Coronary artery (tissue), 2 donors: ENCODE data around the gene CCT6B.
"Not testable (repeated sequence)": the region's sequence is repeated elsewhere in the genome, so short reads cannot be mapped to it uniquely, and the experiment has no call there.

Experiments
- DNase-seq: peaks from one replicate; pipeline ENCODE4 v3.0.0-alpha.2; 2017; ENCODE audit warnings: low spot score
- H3K27ac ChIP-seq, 2 donors: fragments of 200-600 bp; sonication (generic); one replicate each; pipeline ENCODE4 v1.5.1; 2016 to 2019
- H3K4me3 ChIP-seq: fragments of 200-600 bp; sonication (generic); 2 replicates; pipeline ENCODE4 v1.5.1; 2016; ENCODE audit warnings: mild to moderate bottlenecking, moderate library complexity
- TF ChIP-seq, protein P1 (sequence below): fragments of 200-600 bp; sonication (generic); IDR thresholded peaks from one replicate; pipeline ENCODE4 v1.5.1; 2019; ENCODE audit warnings: antibody characterized with exemption

CCT6B gene

GRCh38 chr17:34958438-34958837 lies 2.8 kb downstream of the CCT6B start:
- TF ChIP-seq, protein P1, sequence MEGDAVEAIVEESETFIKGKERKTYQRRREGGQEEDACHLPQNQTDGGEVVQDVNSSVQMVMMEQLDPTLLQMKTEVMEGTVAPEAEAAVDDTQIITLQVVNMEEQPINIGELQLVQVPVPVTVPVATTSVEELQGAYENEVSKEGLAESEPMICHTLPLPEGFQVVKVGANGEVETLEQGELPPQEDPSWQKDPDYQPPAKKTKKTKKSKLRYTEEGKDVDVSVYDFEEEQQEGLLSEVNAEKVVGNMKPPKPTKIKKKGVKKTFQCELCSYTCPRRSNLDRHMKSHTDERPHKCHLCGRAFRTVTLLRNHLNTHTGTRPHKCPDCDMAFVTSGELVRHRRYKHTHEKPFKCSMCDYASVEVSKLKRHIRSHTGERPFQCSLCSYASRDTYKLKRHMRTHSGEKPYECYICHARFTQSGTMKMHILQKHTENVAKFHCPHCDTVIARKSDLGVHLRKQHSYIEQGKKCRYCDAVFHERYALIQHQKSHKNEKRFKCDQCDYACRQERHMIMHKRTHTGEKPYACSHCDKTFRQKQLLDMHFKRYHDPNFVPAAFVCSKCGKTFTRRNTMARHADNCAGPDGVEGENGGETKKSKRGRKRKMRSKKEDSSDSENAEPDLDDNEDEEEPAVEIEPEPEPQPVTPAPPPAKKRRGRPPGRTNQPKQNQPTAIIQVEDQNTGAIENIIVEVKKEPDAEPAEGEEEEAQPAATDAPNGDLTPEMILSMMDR: no peak
- no peak overlapping the region for H3K27ac ChIP-seq
- DNase-seq: no peak

GRCh38 chr17:34950780-34951179 lies 10.5 kb downstream of the CCT6B start:
- DNase-seq: not testable (repeated sequence)

More at GRCh38 chr17:34958438-34958837, 2.8 kb downstream of the CCT6B start:
- no peak overlapping the region for H3K4me3 ChIP-seq

GRCh38 chr17:34930283-34930682 lies 31.0 kb downstream of the CCT6B start:
- DNase-seq: no peak
- no peak overlapping the region for H3K4me3 ChIP-seq
- TF ChIP-seq, protein P1: no peak
- no peak overlapping the region for H3K27ac ChIP-seq

More at GRCh38 chr17:34950780-34951179, 10.5 kb downstream of the CCT6B start:
- H3K4me3 ChIP-seq, H3K27ac ChIP-seq: not testable (repeated sequence)

GRCh38 chr17:34926661-34927060 lies 34.6 kb downstream of the CCT6B start:
- TF ChIP-seq, protein P1: no peak
- H3K4me3 ChIP-seq: no peak overlapping the region
- H3K27ac ChIP-seq: no peak overlapping the region
- no peak for DNase-seq

GRCh38 chr17:34920676-34921075 lies 40.6 kb downstream of the CCT6B start:
- Histone ChIP-seq H3K27ac (no peak overlapping the region), H3K4me3 (no peak overlapping the region)
- DNase-seq: no peak
- TF ChIP-seq, protein P1: no peak

- H3K4me3 ChIP-seq: no peak overlapping the region
- H3K27ac ChIP-seq: no peak overlapping the region
- DNase-seq: no peak
- TF ChIP-seq, protein P1: no peak
Observed at GRCh38 chr17:34917381-34917780, 43.9 kb downstream of the CCT6B start.

GRCh38 chr17:34916120-34916519 lies 45.1 kb downstream of the CCT6B start:
- TF ChIP-seq, protein P1: no peak
- no peak for DNase-seq
- Histone ChIP-seq H3K27ac (no peak overlapping the region), H3K4me3 (no peak overlapping the region)

DNA sequence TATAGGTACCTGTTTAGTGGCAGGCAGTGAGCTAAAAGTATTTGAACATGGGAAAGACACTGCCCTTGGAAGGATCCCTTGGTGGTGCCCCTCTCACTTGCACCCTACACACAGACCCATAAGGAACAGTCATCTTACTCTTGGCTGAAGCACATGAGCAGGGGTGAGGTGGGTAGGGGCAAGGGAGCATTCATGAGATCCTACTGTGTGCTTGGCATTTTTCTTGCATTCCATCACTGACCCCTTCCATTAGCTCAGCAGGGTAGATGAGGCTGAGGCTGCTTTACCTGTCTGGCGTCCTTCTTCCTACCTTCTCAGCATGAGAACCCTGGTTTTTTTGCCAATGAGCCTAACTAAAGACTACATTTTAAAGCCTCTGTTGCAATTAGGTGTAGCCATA lies 48.3 kb downstream of the CCT6B start:
- Histone ChIP-seq H3K27ac (no peak overlapping the region), H3K4me3 (no peak overlapping the region)
- no peak for DNase-seq
- TF ChIP-seq, protein P1: no peak
